ENCODE results near the gene MRAS. TPM values are rescaled to one million over a fixed set of nuclear protein-coding genes. Genes with fewer than 3 reads are reported as not detected.

The MRAS gene
- polyA plus RNA-seq, 1 of the 3 experiments (the other 2 are of a cell fraction) = 25.0 TPM

- no peak for TF ChIP-seq USF1 (IDR thresholded peaks at IDR 0.05; ENCODE audit: borderline replicate concordance, low read depth)
- no peak for TF ChIP-seq TCF12 (IDR thresholded peaks at IDR 0.05)
Observed at GRCh38 chr3:138369151-138369900, 20.9 kb downstream of the MRAS start (continued).

- ChIA-PET POLR2A (no interaction called here), CTCF (interaction anchor here (1.2 to 2.5 kb wide), 3 partner anchors 10 to 21 kb away, joined by 3 to 7 read pairs (median 4); no protein-coding TSS in a partner anchor)
- H3K79me2 ChIP-seq (ENCODE audit: insufficient read depth) = peaks cover 5% of the 10 kb centered on the region; the same call in 1 of the 2 replicates
- DNase-seq = no peak
- TF ChIP-seq CTCF (IDR thresholded peaks at IDR 0.05) (no peak), EZH2phosphoT487 (IDR thresholded peaks at IDR 0.05; ENCODE audit: borderline replicate concordance, low read depth) (no peak), CHD2 (IDR thresholded peaks at IDR 0.05; ENCODE audit: low read length, partially characterized antibody) (no peak), FOSL2 (IDR thresholded peaks at IDR 0.05; ENCODE audit: borderline replicate concordance, low read depth) (no peak), SIN3A (IDR thresholded peaks at IDR 0.05; ENCODE audit: borderline replicate concordance, low read depth, low read length) (no peak)
- H4K20me1 ChIP-seq (ENCODE audit: insufficient read depth) = no peaks in the 10 kb centered on the region
- no peaks in the 10 kb centered on the region for H3K27me3 ChIP-seq (ENCODE audit: insufficient read depth)
- H3K9me3 ChIP-seq = no peaks in the 10 kb centered on the region
- no peaks in the 10 kb centered on the region for H3K9me2 ChIP-seq
- H3F3A ChIP-seq (replicated peaks; ENCODE audit: insufficient read depth) = no peaks in the 10 kb centered on the region
- H3K27ac ChIP-seq (ENCODE audit: low read depth in 2 of 2, low read length in 1 of 2) = no peak overlapping the region
- H3K36me3 ChIP-seq (replicated peaks in 1 of 2; ENCODE audit: control insufficient read depth in 1 of 2, insufficient read depth in 2 of 2, low read length in 1 of 2) = no peaks in the 10 kb centered on the region
- H2AFZ ChIP-seq (ENCODE audit: low read depth) = no peak overlapping the region
- no peak overlapping the region for H3K4me3 ChIP-seq (ENCODE audit: low read depth in 2 of 2, low read length in 1 of 2)
- 74% methylated on average over 5 of the region's 8 CpGs for WGBS (ENCODE audit: low lambda C conversion rate)
- no peaks in the 10 kb centered on the region for H3K4me1 ChIP-seq (ENCODE audit: control insufficient read depth in 1 of 2, insufficient read depth in 2 of 2, low read depth in 1 of 2, low read length in 1 of 2)
- H3K9ac ChIP-seq = no peak overlapping the region
- no peak overlapping the region for H3K4me2 ChIP-seq
Observed at GRCh38 chr3:138370321-138370720, 21.9 kb downstream of the MRAS start.

GRCh38 chr3:138371070-138371965 is 22.9 kb downstream of the MRAS start:
- POLR2A ChIA-PET = no interaction called here
- no peaks in the 10 kb centered on the region for H3K36me3 ChIP-seq (replicated peaks in 1 of 2; ENCODE audit: control insufficient read depth in 1 of 2, insufficient read depth in 2 of 2, low read length in 1 of 2)
- WGBS (ENCODE audit: low lambda C conversion rate) = 87% methylated on average over 9 of the region's 9 CpGs

More at GRCh38 chr3:138371070-138371965, 22.9 kb downstream of the MRAS start:
- no peaks in the 10 kb centered on the region for H3K4me1 ChIP-seq (ENCODE audit: control insufficient read depth in 1 of 2, insufficient read depth in 2 of 2, low read depth in 1 of 2, low read length in 1 of 2)
- no peaks in the 10 kb centered on the region for H4K20me1 ChIP-seq (ENCODE audit: insufficient read depth)
- no peak overlapping the region for H3K4me3 ChIP-seq (ENCODE audit: low read depth in 2 of 2, low read length in 1 of 2)
- peaks cover 5% of the 10 kb centered on the region; the same call in 1 of the 2 replicates for H3K79me2 ChIP-seq (ENCODE audit: insufficient read depth)
- no peak for DNase-seq
- H3K27ac ChIP-seq (ENCODE audit: low read depth in 2 of 2, low read length in 1 of 2) = no peak overlapping the region
- H3K9me3 ChIP-seq = no peaks in the 10 kb centered on the region
- H2AFZ ChIP-seq (ENCODE audit: low read depth) = no peak overlapping the region
- CTCF ChIA-PET = interaction anchor here (1.1 to 2.5 kb wide), 5 partner anchors 10 to 23 kb away, joined by 3 to 7 read pairs (median 4); partner anchors contain the start of gene MRAS
- H3K4me2 ChIP-seq = no peak overlapping the region
- no peak overlapping the region for H3K9ac ChIP-seq
- H3K9me2 ChIP-seq = no peaks in the 10 kb centered on the region
- TF ChIP-seq USF2 (IDR thresholded peaks at IDR 0.05; ENCODE audit: borderline replicate concordance, low read depth, low read length) (no peak), MXI1 (IDR thresholded peaks at IDR 0.05; ENCODE audit: low read depth, low read length) (no peak), RCOR1 (IDR thresholded peaks at IDR 0.05; ENCODE audit: low read length) (no peak), MEF2A (IDR thresholded peaks at IDR 0.05; ENCODE audit: borderline replicate concordance, low read depth) (no peak), ELF1 (IDR thresholded peaks at IDR 0.05) (no peak), RXRA (IDR thresholded peaks at IDR 0.05; ENCODE audit: borderline replicate concordance, low read depth) (no peak)
- no peaks in the 10 kb centered on the region for H3K27me3 ChIP-seq (ENCODE audit: insufficient read depth)
- H3F3A ChIP-seq (replicated peaks; ENCODE audit: insufficient read depth) = no peaks in the 10 kb centered on the region

All from SK-N-SH (cell line).